ENCODE measurements around the gene SLC8A3.
A peak's percentile ranks its signal among the peaks of the same experiment; 100 is the strongest.

The SLC8A3 gene

DNA sequence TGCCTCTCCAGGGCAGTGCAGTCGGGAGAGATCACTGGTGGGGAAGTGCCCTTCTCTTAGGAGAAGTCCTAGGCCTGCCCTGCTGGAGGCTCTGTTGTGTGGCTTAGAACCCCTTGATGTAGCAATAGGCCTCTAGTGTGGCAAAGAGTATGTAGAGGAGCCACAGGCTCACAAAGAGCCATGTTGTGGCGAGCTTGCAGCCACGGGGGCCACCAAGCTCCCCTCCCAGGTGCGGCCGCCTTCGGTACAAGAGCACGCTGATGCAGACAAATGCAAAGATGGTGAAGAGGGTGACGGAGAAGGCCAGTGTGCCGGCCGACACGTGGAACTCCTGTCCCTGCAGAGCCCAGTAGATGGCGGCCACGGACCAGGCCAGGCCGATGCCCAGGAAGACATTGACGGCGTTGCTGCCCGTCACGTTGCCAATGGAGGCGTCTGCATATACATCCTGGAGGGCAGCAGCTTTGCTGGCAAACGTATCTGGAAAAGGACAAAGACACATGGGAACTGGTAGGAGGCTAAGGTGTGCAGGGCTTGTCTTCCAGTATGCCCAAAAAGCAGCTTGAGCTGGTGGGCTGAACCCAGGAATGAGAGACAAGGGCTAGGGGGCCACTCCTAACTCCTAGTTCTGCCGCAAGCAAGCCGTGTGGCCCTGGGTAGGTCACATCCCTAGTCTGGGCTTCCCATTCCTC is 142.8 kb downstream of the SLC8A3 start:
- Histone ChIP-seq H2BK15ac (ENCODE audit: low read length) (no peak overlapping the region), H3K36me3 (replicated peaks in 1 of 2; ENCODE audit: control insufficient read depth in 2 of 2, insufficient read depth in 2 of 2, low read length in 2 of 2) (no peaks in the 10 kb centered on the region), H3K4me2 (ENCODE audit: insufficient read depth, low read length, poor library complexity, severe bottlenecking) (no peak overlapping the region), H2BK12ac (ENCODE audit: low read length) (no peak overlapping the region), H2AK5ac (ENCODE audit: low read depth, low read length) (no peak overlapping the region), H3K18ac (ENCODE audit: low read length) (no peak overlapping the region), H3K4ac (ENCODE audit: low read length) (no peak overlapping the region), H3K27me3 (ENCODE audit: control insufficient read depth in 3 of 3, insufficient read depth in 3 of 3, low read depth in 1 of 3, low read length in 3 of 3) (peaks cover 0 to 11% (median 0%) of the 10 kb centered on the region in 3 experiments), H3K14ac (ENCODE audit: low read length) (no peak overlapping the region), H2BK120ac (ENCODE audit: low read depth, low read length) (no peak overlapping the region), H4K91ac (ENCODE audit: low read depth, low read length, poor library complexity) (no peak overlapping the region), H3K27ac (replicated peaks; ENCODE audit: low read length) (no peak overlapping the region), H4K8ac (ENCODE audit: low read depth, low read length) (no peak overlapping the region), H2BK5ac (ENCODE audit: low read length) (no peak overlapping the region), H3K9me3 (replicated peaks in 1 of 2; ENCODE audit: control insufficient read depth in 2 of 2, insufficient read depth in 1 of 2, low read depth in 1 of 2, low read length in 2 of 2) (no peaks in the 10 kb centered on the region), H3K79me1 (ENCODE audit: low read depth, low read length) (no peaks in the 10 kb centered on the region), H2AFZ (ENCODE audit: low read length) (peak overlapping the region; percentile 78), H3K4me3 (ENCODE audit: low read length in 2 of 2) (no peak overlapping the region), H3K4me1 (ENCODE audit: control insufficient read depth in 2 of 2, insufficient read depth in 1 of 2, low read depth in 1 of 2, low read length in 2 of 2) (peaks cover 2 to 13% of the 10 kb centered on the region in 2 donors), H3K23ac (ENCODE audit: low read depth, low read length, poor library complexity) (no peak overlapping the region), H3K9ac (ENCODE audit: low read depth, low read length, poor library complexity) (no peak overlapping the region)
- DNase-seq (ENCODE audit: low spot score): peak; percentile 55
- WGBS, 2 donors (ENCODE audit: extremely low coverage in 2 of 2, insufficient read length in 2 of 2, insufficient replicate concordance in 1 of 2): no CpG with 5 or more reads among the region's 22 CpGs

DNA sequence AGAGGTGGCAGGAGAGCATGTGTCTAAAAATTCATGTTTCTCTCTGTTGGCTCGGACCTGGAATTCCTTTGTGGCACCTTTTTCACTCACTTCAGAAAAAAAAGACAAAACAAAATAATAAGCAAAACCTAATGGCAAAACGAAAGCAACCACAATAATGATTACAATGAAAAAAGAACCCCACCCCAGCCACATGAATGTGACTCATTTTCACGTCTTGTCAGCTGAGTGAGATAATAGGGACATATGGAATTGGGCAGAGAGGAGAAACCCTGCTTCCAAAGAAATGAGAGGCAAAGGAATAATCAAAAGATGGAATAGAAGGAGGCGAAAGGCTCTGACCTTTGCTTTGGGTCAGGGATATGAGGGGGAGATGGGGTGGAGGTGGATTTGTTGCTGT is 143.4 kb downstream of the SLC8A3 start:
- H3K9me3 ChIP-seq (replicated peaks in 1 of 2; ENCODE audit: control insufficient read depth in 2 of 2, insufficient read depth in 1 of 2, low read depth in 1 of 2, low read length in 2 of 2): no peaks in the 10 kb centered on the region
- no peak for DNase-seq (ENCODE audit: low spot score)

DNA sequence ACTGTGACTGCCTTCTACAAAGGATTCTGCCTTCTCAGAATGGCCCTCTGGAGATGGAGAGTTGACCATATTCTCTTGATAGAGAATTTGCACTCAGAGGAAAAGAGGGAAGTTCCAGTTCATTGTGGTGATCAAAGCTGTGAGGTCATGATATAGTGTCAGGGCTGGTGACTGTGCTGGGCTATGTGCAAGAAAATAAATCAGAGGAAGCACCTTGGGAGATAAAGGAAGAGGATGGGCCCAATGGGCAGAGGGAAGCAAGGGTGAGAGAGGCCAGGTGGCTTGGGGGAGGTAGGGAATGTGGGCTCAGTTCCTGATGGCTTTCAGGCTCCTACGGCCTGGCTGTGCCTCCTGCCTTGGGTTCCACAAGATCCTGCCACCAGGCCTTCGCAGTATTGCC is 145.8 kb downstream of the SLC8A3 start:
- Histone ChIP-seq H2AK5ac (ENCODE audit: low read depth, low read length) (no peak overlapping the region), H2BK120ac (ENCODE audit: low read depth, low read length) (no peak overlapping the region), H3K27me3 (ENCODE audit: control insufficient read depth in 3 of 3, insufficient read depth in 3 of 3, low read depth in 1 of 3, low read length in 3 of 3) (peaks cover 0 to 13% (median 0%) of the 10 kb centered on the region in 3 experiments), H3K9me3 (replicated peaks in 1 of 2; ENCODE audit: control insufficient read depth in 2 of 2, insufficient read depth in 1 of 2, low read depth in 1 of 2, low read length in 2 of 2) (no peaks in the 10 kb centered on the region), H3K4me1 (ENCODE audit: control insufficient read depth in 2 of 2, insufficient read depth in 1 of 2, low read depth in 1 of 2, low read length in 2 of 2) (peaks cover 0 to 2% of the 10 kb centered on the region in 2 donors), H4K8ac (ENCODE audit: low read depth, low read length) (no peak overlapping the region), H4K91ac (ENCODE audit: low read depth, low read length, poor library complexity) (no peak overlapping the region), H2AFZ (ENCODE audit: low read length) (no peak overlapping the region), H3K79me1 (ENCODE audit: low read depth, low read length) (no peaks in the 10 kb centered on the region), H2BK15ac (ENCODE audit: low read length) (no peak overlapping the region), H2BK5ac (ENCODE audit: low read length) (no peak overlapping the region), H3K9ac (ENCODE audit: low read depth, low read length, poor library complexity) (no peak overlapping the region), H3K27ac (replicated peaks; ENCODE audit: low read length) (no peak overlapping the region), H3K4ac (ENCODE audit: low read length) (no peak overlapping the region), H3K4me3 (ENCODE audit: low read length in 2 of 2) (no peak overlapping the region), H3K14ac (ENCODE audit: low read length) (no peak overlapping the region), H3K36me3 (replicated peaks in 1 of 2; ENCODE audit: control insufficient read depth in 2 of 2, insufficient read depth in 2 of 2, low read length in 2 of 2) (no peaks in the 10 kb centered on the region), H3K18ac (ENCODE audit: low read length) (no peak overlapping the region), H3K23ac (ENCODE audit: low read depth, low read length, poor library complexity) (no peak overlapping the region), H3K4me2 (ENCODE audit: insufficient read depth, low read length, poor library complexity, severe bottlenecking) (no peak overlapping the region), H2BK12ac (ENCODE audit: low read length) (no peak overlapping the region)
- no CpG with 5 or more reads among the region's 2 CpGs for WGBS, 2 donors (ENCODE audit: extremely low coverage in 2 of 2, insufficient read length in 2 of 2, insufficient replicate concordance in 1 of 2)
- DNase-seq (ENCODE audit: low spot score): no peak

More for the DNA sequence above, 143.4 kb downstream of the SLC8A3 start:
- Histone ChIP-seq H3K79me1 (ENCODE audit: low read depth, low read length) (no peaks in the 10 kb centered on the region), H3K14ac (ENCODE audit: low read length) (no peak overlapping the region), H3K4me1 (ENCODE audit: control insufficient read depth in 2 of 2, insufficient read depth in 1 of 2, low read depth in 1 of 2, low read length in 2 of 2) (peaks cover 2 to 12% of the 10 kb centered on the region in 2 donors), H2BK15ac (ENCODE audit: low read length) (no peak overlapping the region), H3K23ac (ENCODE audit: low read depth, low read length, poor library complexity) (no peak overlapping the region), H3K18ac (ENCODE audit: low read length) (no peak overlapping the region), H3K4ac (ENCODE audit: low read length) (no peak overlapping the region), H2BK12ac (ENCODE audit: low read length) (no peak overlapping the region), H4K8ac (ENCODE audit: low read depth, low read length) (no peak overlapping the region), H3K4me3 (ENCODE audit: low read length in 2 of 2) (no peak overlapping the region), H3K27me3 (ENCODE audit: control insufficient read depth in 3 of 3, insufficient read depth in 3 of 3, low read depth in 1 of 3, low read length in 3 of 3) (peaks cover 0 to 11% (median 0%) of the 10 kb centered on the region in 3 experiments), H2BK120ac (ENCODE audit: low read depth, low read length) (no peak overlapping the region), H3K36me3 (replicated peaks in 1 of 2; ENCODE audit: control insufficient read depth in 2 of 2, insufficient read depth in 2 of 2, low read length in 2 of 2) (no peaks in the 10 kb centered on the region), H2AK5ac (ENCODE audit: low read depth, low read length) (no peak overlapping the region), H2AFZ (ENCODE audit: low read length) (no peak overlapping the region), H3K9ac (ENCODE audit: low read depth, low read length, poor library complexity) (no peak overlapping the region), H3K4me2 (ENCODE audit: insufficient read depth, low read length, poor library complexity, severe bottlenecking) (no peak overlapping the region), H2BK5ac (ENCODE audit: low read length) (no peak overlapping the region), H4K91ac (ENCODE audit: low read depth, low read length, poor library complexity) (no peak overlapping the region), H3K27ac (replicated peaks; ENCODE audit: low read length) (no peak overlapping the region)
- no CpG with 5 or more reads among the region's 4 CpGs for WGBS, 2 donors (ENCODE audit: extremely low coverage in 2 of 2, insufficient read length in 2 of 2, insufficient replicate concordance in 1 of 2)

DNA sequence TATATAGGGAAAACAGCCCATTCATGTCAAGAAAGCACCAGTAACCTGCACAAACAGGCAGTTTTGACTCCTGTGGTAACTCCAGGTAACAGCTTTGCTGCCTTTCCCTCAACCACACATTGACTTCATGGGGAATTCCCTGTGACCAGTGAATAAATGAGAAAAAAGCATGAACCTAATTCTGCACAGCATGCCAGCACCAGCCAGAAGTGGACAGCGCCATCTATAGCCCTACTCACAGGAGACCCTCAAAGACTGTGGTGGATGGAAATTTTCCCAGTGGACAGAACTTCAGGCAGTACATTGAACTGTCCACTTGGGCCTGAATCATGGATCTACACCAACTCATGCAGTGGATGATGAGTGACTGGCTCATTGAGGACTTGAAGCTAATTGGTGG is 152.1 kb downstream of the SLC8A3 start:
- Histone ChIP-seq H4K8ac (ENCODE audit: low read depth, low read length) (no peak overlapping the region), H2BK12ac (ENCODE audit: low read length) (no peak overlapping the region), H2BK5ac (ENCODE audit: low read length) (no peak overlapping the region), H3K4me3 (ENCODE audit: low read length in 2 of 2) (no peak overlapping the region), H3K4ac (ENCODE audit: low read length) (no peak overlapping the region), H3K36me3 (replicated peaks in 1 of 2; ENCODE audit: control insufficient read depth in 2 of 2, insufficient read depth in 2 of 2, low read length in 2 of 2) (peaks cover 2 to 15% of the 10 kb centered on the region in 2 donors), H3K79me1 (ENCODE audit: low read depth, low read length) (no peaks in the 10 kb centered on the region), H3K4me2 (ENCODE audit: insufficient read depth, low read length, poor library complexity, severe bottlenecking) (no peak overlapping the region), H3K9me3 (replicated peaks in 1 of 2; ENCODE audit: control insufficient read depth in 2 of 2, insufficient read depth in 1 of 2, low read depth in 1 of 2, low read length in 2 of 2) (no peaks in the 10 kb centered on the region), H2BK15ac (ENCODE audit: low read length) (no peak overlapping the region), H2AK5ac (ENCODE audit: low read depth, low read length) (no peak overlapping the region), H3K27ac (replicated peaks; ENCODE audit: low read length) (no peak overlapping the region), H2AFZ (ENCODE audit: low read length) (no peak overlapping the region), H3K4me1 (ENCODE audit: control insufficient read depth in 2 of 2, insufficient read depth in 1 of 2, low read depth in 1 of 2, low read length in 2 of 2) (peaks cover 0 to 13% of the 10 kb centered on the region in 2 donors), H3K9ac (ENCODE audit: low read depth, low read length, poor library complexity) (no peak overlapping the region), H3K27me3 (ENCODE audit: control insufficient read depth in 3 of 3, insufficient read depth in 3 of 3, low read depth in 1 of 3, low read length in 3 of 3) (peaks cover 0 to 2% (median 0%) of the 10 kb centered on the region in 3 experiments), H2BK120ac (ENCODE audit: low read depth, low read length) (no peak overlapping the region), H3K14ac (ENCODE audit: low read length) (no peak overlapping the region), H3K23ac (ENCODE audit: low read depth, low read length, poor library complexity) (no peak overlapping the region), H3K18ac (ENCODE audit: low read length) (no peak overlapping the region), H4K91ac (ENCODE audit: low read depth, low read length, poor library complexity) (no peak overlapping the region)
- no CpG with 5 or more reads among the region's 1 CpG for WGBS, 2 donors (ENCODE audit: extremely low coverage in 2 of 2, insufficient read length in 2 of 2, insufficient replicate concordance in 1 of 2)
- DNase-seq (ENCODE audit: low spot score): peak; percentile 27

Measured in neuronal stem cell (in vitro differentiated cells).